GM21529 (cell line): ENCODE results near the gene RMND5B.
A peak's percentile ranks its signal among the peaks of the same experiment; 100 is the strongest.
"Not testable (repeated sequence)": the region's sequence is repeated elsewhere in the genome, so short reads cannot be mapped to it uniquely, and the experiment has no call there.

ENCODE experiments used
- ATAC-seq: cut with Tn5 transposase; IDR thresholded peaks from one replicate; pipeline ENCODE4 v1.9.1; 2021; ENCODE audit not compliant: unreplicated experiment

The RMND5B gene

DNA sequence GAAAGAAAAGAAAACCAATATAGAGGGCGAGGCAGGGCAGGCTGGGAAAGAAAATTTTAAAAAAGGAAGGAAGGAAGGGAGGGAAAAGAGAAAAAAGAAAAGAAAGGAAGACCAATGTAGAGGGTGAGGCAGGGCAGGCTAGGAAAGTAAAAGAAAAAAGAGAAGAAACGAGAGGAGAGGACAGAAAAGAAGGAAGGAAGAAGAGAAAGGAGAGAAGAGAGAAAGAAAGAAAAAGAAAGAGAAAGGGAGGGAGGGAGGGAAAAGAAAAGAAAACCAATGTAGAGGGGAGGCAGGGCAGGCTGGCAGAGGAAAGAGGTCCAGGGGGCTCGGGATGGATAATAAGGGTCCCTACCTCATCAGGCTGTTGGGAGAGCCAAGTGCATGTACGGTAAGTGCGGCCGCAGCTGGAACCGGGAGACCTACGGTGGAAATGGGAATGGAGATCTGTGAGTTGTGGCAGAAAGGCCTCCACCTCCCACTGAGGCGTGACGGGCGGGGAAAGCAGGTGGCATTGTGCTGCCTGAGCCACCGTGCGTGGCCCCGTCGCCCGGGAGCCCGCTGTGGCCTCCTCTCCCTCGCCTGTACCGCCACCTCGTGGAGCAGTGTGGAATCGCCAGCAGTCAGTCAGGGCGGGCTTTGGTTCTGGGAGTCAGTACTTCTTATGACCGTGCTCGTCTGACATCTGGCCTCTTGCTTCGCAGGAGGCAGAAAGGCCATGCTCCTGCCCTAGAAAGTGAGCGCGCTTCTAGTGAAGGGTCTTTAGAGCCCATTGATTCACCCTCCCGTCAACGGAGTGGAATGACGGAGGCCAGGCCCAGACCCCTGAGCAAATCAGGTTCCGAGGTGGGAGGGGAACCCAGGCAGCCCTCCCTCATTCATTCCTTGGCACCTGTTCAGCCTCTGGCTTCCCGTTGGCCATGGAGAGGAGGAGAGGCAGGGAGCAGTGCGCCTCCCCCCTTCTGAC is 33.2 kb downstream of the RMND5B start:
- peak; percentile 95 for ATAC-seq

GRCh38 chr5:178165581-178165980 is 34.8 kb downstream of the RMND5B start:
- ATAC-seq: no peak

DNA sequence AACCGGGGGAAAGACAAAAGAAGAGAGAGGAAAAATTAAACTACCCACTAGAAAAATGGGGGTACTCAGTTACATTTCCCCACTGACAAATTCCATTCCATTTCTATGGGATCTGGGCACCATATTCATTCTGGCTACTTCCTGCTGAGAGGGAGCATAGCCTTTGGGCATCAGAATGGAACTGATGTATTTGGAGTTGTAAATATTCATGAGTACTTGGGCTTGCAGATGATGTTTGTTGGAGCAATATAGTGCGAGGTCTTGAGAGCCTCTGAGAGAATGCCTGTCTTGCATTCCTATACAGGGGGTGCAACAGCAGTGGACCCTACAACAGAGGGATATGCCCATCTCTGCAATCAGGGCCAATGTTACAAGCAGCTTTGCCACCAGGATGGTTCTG is 39.6 kb downstream of the RMND5B start:
- no peak for ATAC-seq

DNA sequence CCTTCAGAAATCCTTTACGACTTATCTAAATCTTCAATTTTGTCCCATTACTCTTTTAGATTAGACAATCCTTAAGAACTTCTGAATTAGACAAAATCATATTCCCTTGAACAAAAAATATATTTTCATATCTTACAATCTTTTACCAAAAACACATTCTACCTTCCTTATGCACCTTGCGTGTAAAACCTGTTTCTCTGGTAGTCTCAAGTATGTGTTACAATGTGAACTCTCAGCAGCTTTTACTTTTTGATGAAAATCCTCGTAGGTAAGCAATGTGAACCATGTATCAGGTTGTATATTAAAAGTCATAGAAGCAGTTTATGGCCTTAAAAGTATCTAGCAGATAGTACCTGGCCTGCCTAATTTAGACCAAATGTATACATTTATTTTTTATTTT is 43.6 kb downstream of the RMND5B start:
- no peak for ATAC-seq

DNA sequence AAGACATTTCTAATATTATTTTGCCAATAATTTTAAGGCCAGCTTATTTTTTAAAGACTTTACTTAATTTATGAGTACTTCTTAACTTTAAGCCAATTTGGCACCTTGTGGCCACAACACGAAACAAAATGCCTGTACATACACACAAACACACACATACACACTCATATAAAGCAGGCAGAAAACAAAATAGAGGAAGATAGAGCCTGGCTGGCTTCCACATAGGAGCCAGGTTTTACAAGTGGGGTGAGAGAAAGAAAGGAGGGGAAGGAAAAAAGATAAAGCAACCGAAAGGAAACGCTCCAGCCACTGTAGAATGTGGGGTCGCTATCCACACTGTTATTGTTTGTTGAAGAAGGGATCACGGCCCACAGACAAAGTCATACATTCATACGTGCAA is 46.0 kb downstream of the RMND5B start:
- no peak for ATAC-seq

GRCh38 chr5:178177569-178177968 is 46.8 kb downstream of the RMND5B start:
- ATAC-seq: no peak

GRCh38 chr5:178180141-178180863 is 49.5 kb downstream of the RMND5B start:
- no peak for ATAC-seq

GRCh38 chr5:178182158-178182876 is 51.5 kb downstream of the RMND5B start:
- no peak for ATAC-seq

GRCh38 chr5:178186427-178186826 is 55.6 kb downstream of the RMND5B start:
- ATAC-seq: no peak

DNA sequence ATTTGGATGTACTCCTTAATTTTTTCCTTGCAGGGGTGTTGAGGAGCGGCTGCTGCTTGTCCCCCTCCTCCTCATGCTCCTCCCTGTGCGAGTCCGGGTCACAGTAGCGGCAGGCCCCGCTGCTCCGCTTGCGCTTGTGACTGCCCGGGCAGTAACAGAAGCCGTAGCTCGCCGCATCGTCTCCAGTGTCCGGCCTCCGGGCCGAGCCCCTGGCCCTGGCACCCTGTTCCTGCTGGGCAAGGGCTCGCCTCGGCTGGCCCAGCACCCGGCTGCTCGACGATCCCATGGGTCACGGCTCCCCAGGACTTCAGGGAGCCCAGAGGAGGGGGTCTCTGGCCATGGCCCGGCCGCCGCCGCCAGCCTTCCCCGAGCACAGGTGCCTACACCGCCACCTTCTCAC is 56.2 kb downstream of the RMND5B start, which contains the start of gene GMCL2:
Gene GMCL2, minus strand, starts transcription at position 358 of the 400 bp plus-strand sequence. Its CDS starts 72 bp downstream, at position 286.
- no peak for ATAC-seq

DNA sequence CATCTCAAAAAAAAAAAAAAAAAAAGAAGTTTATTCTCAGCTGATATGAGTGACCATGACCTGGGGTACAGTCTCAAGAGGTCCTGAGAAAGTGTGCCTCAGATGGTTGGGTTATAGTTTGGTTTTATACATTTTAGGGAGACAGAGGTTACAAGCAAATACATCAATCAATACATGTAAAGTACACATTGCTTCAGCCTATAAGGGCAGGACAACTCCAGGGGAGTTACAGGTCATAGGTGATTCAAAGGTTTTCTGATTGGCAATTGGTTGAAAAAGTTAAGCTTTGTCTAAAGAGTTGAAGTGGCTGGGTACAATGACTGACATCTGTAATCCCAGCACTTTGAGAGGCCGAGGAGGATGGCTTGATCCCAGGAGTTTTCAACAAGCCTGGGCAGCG is 58.6 kb downstream of the RMND5B start:
- ATAC-seq: no peak

DNA sequence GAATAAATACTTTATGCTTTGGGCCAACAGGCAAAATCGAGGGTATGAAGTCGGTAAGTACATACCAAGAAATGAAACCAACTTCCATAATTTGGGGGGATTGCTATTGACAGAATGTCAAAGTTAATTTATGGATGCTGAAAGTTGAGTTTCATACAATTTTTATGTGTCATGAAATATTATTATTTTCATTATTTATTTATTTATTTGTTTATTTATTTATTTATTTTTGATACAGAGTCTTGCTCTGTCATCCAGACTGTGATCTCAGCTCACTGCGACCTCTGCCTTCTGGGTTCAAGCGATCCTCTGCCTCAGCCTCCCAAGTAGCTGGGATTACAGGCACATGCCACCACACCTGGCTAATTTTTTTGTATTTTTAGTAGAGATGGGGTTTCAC is 60.8 kb downstream of the RMND5B start:
- ATAC-seq: no peak

DNA sequence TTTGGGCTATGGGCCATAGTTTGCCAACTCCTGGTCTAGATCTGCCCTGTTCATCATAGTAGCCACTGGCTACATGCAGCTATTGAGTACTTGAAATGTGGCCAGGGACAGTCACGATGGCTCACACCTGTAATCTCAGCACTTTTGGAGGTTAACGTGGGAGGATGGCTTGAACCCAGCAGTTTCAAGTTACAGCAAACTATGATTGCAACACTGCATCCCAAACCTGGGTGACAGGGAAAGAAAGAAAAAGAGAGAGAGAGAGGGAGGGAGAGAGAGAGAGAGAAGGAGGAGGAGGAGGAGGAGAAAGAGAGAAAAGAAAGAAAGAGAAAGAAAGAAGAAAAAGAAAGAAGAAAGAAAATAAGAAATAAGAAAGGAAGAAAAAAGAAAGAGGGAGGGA is 61.4 kb downstream of the RMND5B start:
- no peak for ATAC-seq

DNA sequence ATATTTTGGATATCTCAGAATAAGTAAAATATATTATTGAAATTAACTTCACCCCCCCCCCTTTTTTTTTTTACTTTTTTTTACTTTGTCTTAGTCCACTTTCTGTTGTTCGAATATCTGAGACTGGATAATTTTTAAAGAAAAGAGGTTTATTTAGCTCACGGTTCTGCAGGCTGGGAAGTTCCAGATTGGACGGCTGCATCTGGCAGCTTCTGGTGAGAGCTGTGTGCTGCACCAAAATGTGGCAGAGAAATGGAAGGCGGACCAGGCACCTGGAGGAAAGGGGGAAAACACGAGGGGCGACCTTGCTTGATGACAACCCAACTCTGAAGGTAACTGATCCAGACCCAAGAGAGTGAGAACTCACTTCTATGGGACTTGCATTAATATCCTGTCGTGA is 62.0 kb downstream of the RMND5B start:
- no peak for ATAC-seq

DNA sequence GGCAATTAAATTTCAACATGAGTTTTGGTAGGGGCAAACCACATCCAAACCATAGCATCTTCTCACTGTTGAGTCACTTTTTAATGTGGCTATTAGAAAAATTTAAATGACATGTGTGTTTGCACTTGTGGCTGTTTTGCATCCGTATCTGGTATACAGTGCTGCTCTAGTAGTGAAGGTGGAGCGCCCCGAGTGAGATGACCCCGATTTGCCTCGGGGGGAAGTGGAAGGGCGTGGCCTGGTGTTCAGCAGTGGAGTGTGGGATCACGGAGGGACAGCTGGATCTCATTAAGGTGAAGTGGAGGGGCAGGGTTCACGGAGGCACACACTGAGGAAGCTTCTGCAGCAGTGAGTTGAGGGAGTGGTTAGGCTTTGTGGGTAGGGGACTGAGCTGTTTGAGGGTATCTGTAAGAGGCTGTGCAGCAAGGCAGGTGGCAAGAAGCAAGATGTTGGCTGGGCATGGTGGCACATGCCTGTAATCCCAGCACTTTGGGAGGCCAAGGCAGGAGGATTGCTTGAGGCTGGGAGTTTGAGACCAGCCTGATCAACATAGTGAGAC is 62.5 kb downstream of the RMND5B start:
- ATAC-seq: no peak

GRCh38 chr5:178194026-178194425 is 63.2 kb downstream of the RMND5B start:
- ATAC-seq: no peak

DNA sequence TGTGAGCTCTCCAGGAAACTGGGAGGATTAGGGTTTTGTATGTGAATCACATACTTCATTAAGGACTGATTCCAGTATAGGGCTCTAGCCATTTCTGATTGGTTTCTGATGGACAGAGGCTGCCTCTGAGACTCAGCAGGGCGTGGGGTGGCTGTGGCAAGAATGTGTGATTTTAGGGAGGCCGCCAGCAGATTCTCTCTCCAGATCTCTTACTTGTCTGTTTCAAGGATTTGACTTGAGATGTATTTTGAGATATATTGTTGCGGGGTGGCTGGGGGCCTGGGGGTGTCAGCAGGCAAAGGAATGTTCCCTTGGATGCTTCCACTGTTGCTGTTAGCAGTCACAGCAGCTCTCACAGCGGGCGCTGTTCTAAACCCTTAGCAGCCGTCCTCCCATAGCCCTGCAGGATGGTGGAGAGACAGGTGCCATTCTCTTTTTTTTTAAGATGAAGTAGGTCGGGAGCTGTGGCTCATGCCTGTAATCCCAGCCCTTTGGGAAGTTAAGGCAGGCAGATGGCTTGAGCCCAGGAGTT is 65.5 kb downstream of the RMND5B start:
- no peak for ATAC-seq

GRCh38 chr5:178196986-178197385 is 66.2 kb downstream of the RMND5B start:
- no peak for ATAC-seq

DNA sequence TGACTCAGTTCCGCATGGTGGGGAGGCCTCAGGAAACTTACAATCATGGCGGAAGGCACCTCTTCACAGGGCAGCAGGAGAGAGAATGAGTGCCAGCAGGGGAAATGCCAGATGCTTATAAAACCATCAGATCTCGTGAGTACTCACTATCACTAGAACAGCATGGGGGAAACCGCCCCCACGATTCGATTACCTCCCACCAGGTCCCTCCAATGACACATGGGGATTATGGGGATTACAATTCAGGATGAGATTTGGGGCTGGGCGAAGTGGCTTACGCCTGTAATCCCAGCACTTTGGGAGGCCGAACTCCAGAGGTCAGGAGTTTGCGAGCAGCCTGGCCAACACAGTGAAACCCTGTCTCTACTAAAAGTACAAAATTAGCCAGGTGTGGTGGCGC is 67.3 kb downstream of the RMND5B start:
- not testable (repeated sequence) for ATAC-seq

- ATAC-seq: no peak
Measured at GRCh38 chr5:178198706-178199105, 67.9 kb downstream of the RMND5B start.
